GM12864 (cell line): ENCODE data around the gene TVP23A.

Experiments
- DNase-seq: peaks from one replicate; pipeline ENCODE4 v3.0.0-alpha.2; 2011; ENCODE audit warnings: low read depth
- H3K4me3 ChIP-seq: 2 replicates; pipeline ENCODE4 v1.5.1; 2011; ENCODE audit warnings: mild to moderate bottlenecking, low read depth, low read length, control low read depth
- TF ChIP-seq, protein P1 (sequence below): IDR thresholded peaks from 2 replicates; pipeline ENCODE4 v1.5.1; 2011; ENCODE audit warnings: low read depth, mild to moderate bottlenecking, moderate library complexity, low read length, control low read depth, inconsistent platforms; ENCODE audit errors: missing control alignments

The TVP23A gene

GRCh38 chr16:10817963-10818941, at the start of gene TVP23A:
TSS of gene TVP23A (minus strand) at chr16:10818794. CDS start at chr16:10818493, 301 bp downstream.
- TF ChIP-seq, protein P1, sequence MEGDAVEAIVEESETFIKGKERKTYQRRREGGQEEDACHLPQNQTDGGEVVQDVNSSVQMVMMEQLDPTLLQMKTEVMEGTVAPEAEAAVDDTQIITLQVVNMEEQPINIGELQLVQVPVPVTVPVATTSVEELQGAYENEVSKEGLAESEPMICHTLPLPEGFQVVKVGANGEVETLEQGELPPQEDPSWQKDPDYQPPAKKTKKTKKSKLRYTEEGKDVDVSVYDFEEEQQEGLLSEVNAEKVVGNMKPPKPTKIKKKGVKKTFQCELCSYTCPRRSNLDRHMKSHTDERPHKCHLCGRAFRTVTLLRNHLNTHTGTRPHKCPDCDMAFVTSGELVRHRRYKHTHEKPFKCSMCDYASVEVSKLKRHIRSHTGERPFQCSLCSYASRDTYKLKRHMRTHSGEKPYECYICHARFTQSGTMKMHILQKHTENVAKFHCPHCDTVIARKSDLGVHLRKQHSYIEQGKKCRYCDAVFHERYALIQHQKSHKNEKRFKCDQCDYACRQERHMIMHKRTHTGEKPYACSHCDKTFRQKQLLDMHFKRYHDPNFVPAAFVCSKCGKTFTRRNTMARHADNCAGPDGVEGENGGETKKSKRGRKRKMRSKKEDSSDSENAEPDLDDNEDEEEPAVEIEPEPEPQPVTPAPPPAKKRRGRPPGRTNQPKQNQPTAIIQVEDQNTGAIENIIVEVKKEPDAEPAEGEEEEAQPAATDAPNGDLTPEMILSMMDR, result no peak
- no peak within 1 kb of the TSS for H3K4me3 ChIP-seq
- no peak for DNase-seq

DNA sequence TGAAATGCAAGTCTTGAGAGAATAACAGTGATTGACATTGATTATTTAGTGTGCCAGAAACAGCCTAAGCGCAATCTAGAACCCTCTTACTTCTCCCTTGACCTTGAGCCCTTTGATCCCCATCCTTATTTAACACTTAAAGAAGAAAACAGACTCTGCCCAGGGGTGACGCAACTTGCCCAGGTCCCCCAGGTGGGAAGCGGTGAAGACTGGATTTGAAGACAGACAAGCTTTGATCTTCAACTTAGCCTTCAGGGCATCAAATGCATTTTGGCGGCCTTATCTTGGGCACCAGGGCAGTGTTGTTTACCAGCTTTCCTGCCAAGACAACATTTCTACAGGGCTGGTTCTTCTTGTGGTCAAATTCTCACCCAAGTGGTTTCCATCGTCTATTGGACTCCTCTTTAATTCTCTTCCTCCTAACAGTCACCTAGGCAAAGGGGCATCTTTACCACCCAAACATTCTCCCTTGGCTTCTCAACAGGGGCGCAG, 49.6 kb upstream of the TVP23A start:
- TF ChIP-seq, protein P1, result no peak
- DNase-seq, result no peak
- H3K4me3 ChIP-seq, result no peak overlapping the region

GRCh38 chr16:10867199-10867598, 48.6 kb upstream of the TVP23A start:
- H3K4me3 ChIP-seq, result no peak overlapping the region
- no peak for DNase-seq
- TF ChIP-seq, protein P1, result no peak

DNA sequence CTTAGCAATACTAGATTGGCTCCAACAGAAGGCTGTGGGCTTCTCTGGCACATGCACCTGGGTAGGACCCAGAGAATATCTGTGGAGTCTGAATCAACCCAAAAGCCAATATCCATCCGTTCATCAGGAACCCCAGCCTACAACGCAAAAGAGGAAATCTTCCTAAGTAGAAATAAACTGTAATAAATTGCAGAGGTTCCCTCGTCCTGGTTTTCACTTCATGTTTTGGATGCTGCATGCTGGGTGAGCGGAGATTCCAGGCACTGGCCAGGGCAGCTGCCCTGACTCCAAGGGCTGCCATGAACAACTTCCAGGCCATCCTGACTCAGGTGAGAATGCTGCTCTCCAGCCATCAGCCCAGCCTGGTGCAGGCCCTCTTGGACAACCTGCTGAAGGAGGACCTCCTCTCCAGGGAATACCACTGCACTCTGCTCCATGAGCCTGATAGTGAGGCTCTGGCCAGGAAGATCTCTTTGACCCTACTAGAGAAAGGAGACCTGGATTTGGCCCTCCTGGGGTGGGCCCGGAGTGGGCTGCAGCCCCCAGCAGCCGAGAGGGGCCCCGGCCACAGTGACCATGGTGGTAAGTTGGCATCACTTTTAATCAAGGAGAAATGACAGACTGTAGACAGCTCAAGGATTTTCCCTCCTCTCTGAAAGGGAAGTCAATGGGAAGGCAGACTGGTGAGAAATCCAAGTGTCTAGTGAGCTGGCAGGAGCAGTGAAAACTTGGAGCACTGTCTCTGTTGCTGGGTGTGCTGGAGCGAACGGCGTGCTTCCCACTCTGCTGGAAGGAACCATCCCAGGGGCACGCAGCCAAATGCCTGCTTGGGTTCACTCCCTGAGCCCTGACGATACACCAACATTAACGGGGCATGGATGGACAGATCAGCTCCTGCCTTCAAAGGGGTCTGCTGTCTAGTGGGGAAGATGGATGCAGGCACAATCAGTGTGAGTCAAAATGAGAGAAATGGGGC, 47.7 kb upstream of the TVP23A start:
- H3K4me3 ChIP-seq, result no peak overlapping the region
- TF ChIP-seq, protein P1, result no peak
- no peak for DNase-seq

- TF ChIP-seq, protein P1, result no peak
- no peak overlapping the region for H3K4me3 ChIP-seq
- no peak for DNase-seq
These were observed 43.8 kb upstream of the TVP23A start for GRCh38 chr16:10862438-10862837.

DNA sequence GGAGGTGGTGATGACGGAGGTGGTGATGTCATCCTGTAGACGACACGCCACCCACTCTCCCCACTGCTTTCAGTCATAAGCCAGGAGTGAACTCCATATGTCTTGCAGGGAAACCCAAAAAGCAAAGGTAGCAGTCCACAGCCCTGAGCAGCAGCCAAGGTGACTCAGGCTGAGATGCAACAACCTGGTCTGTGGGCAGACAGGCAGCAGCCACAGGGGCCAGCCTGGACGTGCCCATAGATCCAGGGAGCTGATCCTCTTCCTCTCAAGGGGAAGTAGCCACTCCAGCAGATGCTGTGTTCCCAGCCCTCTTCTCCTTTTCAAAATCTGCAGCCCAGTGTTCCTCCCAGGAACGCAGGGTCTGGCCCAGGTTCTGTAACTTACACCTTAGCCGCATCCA, 41.1 kb upstream of the TVP23A start:
- TF ChIP-seq, protein P1, result no peak
- H3K4me3 ChIP-seq, result no peak overlapping the region
- no peak for DNase-seq
